Measurements from ENCODE around the gene RNF39.

RNF39 gene

DNA sequence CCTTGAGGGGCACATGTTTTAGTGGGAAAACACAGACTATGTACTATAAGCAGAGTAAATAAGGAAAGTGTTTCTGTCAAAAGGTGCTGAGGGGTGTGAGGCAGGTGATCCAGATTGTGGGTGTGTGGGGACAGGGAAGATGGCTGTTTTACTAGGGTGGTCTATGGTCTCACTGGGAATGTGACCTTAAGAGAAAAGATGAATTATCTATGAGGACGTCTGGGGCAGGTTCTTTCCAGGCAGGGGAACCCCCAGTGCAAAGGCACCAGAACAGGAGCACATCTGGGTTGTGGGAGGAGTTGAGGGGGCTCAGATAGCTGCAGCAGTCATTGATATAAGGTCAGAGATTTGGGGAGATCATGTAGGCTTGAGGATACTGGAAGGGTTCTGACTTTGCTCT is 32.7 kb downstream of the RNF39 start:
- DNase-seq, result no peak
- Histone ChIP-seq H3K23ac (ENCODE audit: low read length) (no peak overlapping the region), H3K27ac (ENCODE audit: low read depth, low read length) (no peak overlapping the region), H3K18ac (ENCODE audit: low read length) (no peak overlapping the region), H3K4me2 (ENCODE audit: low read length) (no peak overlapping the region), H4K5ac (ENCODE audit: low read length) (no peak overlapping the region), H3K56ac (ENCODE audit: low read length) (no peak overlapping the region), H3K79me2 (ENCODE audit: control insufficient read depth, insufficient read depth, low read length) (no peaks in the 10 kb centered on the region), H3K79me1 (ENCODE audit: low read length) (no peaks in the 10 kb centered on the region), H3K27me3 (ENCODE audit: insufficient read depth, low read length, poor library complexity) (no peaks in the 10 kb centered on the region), H2BK15ac (replicated peaks; ENCODE audit: low read depth) (no peak overlapping the region), H4K8ac (ENCODE audit: low read depth, low read length) (no peak overlapping the region), H3K9ac (ENCODE audit: low read length) (no peak overlapping the region), H3K4me1 (ENCODE audit: control insufficient read depth, low read depth, low read length) (no peaks in the 10 kb centered on the region), H2AK5ac (ENCODE audit: low read length) (no peak overlapping the region), H3K4me3 (ENCODE audit: low read length) (no peak overlapping the region), H3K4ac (ENCODE audit: low read depth, low read length) (no peak overlapping the region), H2BK120ac (ENCODE audit: low read depth, low read length) (no peak overlapping the region), H3K36me3 (ENCODE audit: control insufficient read depth, insufficient read depth, low read length) (no peaks in the 10 kb centered on the region), H2BK5ac (ENCODE audit: low read length) (no peak overlapping the region)
- no CpG with 5 or more reads among the region's 1 CpG for WGBS (ENCODE audit: extremely low coverage, insufficient coverage, low lambda C conversion rate)

DNA sequence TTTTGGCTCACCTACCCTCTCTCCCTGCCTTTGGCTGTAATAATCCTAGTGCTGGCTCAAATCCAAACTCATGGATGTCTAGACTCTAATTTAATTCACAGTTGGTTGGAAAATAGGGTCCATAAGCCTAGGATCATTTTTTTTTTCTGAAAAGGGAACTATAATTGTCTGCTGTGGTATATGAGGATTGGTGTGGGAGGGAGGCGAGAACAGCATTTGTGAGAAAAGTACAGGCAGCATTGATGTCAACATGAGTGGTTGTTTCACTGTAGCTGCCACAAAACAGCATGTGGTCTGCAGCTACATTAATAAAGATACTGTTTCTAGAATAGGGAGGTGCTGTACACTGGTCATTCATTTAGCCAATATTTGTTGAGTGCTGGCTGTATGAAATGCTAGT is 33.1 kb downstream of the RNF39 start:
- H3K9ac ChIP-seq (ENCODE audit: low read length), result no peak overlapping the region
- no peak overlapping the region for H3K27ac ChIP-seq (ENCODE audit: low read depth, low read length)
- no peak overlapping the region for H2AK5ac ChIP-seq (ENCODE audit: low read length)
- no peak overlapping the region for H4K8ac ChIP-seq (ENCODE audit: low read depth, low read length)
- H3K79me2 ChIP-seq (ENCODE audit: control insufficient read depth, insufficient read depth, low read length), result no peaks in the 10 kb centered on the region
- no peak overlapping the region for H3K4ac ChIP-seq (ENCODE audit: low read depth, low read length)
- H4K5ac ChIP-seq (ENCODE audit: low read length), result no peak overlapping the region
- H2BK15ac ChIP-seq (replicated peaks; ENCODE audit: low read depth), result no peak overlapping the region
- H3K18ac ChIP-seq (ENCODE audit: low read length), result no peak overlapping the region
- no peaks in the 10 kb centered on the region for H3K27me3 ChIP-seq (ENCODE audit: insufficient read depth, low read length, poor library complexity)
- H2BK120ac ChIP-seq (ENCODE audit: low read depth, low read length), result no peak overlapping the region
- H2BK5ac ChIP-seq (ENCODE audit: low read length), result no peak overlapping the region
- no peaks in the 10 kb centered on the region for H3K4me1 ChIP-seq (ENCODE audit: control insufficient read depth, low read depth, low read length)
- no peak for DNase-seq
- H3K56ac ChIP-seq (ENCODE audit: low read length), result no peak overlapping the region
- WGBS (ENCODE audit: extremely low coverage, insufficient coverage, low lambda C conversion rate), result no CpG with 5 or more reads among the region's 1 CpG
- H3K4me2 ChIP-seq (ENCODE audit: low read length), result no peak overlapping the region
- H3K79me1 ChIP-seq (ENCODE audit: low read length), result no peaks in the 10 kb centered on the region
- H3K23ac ChIP-seq (ENCODE audit: low read length), result no peak overlapping the region
- no peak overlapping the region for H3K4me3 ChIP-seq (ENCODE audit: low read length)
- no peaks in the 10 kb centered on the region for H3K36me3 ChIP-seq (ENCODE audit: control insufficient read depth, insufficient read depth, low read length)

DNA sequence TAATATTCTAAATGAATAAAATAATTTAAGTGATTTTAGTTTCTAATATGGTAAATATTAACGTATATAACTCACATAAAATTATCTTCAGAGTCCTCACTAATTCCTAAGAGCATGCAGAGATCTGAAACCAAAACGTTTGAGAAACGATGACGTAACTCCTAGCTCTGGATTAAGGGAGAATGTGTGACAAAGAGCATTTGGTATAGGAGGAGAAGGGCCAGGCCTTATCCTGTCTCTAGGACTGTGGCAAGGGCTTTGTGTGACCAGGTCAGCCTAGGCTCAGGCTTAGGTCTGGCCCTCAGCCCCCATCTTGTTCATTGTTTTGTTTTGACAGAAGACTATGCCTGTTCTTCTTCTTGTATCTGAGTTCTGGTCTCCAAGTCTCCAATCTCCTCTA is 33.7 kb downstream of the RNF39 start:
- no peak overlapping the region for H3K27ac ChIP-seq (ENCODE audit: low read depth, low read length)

DNA sequence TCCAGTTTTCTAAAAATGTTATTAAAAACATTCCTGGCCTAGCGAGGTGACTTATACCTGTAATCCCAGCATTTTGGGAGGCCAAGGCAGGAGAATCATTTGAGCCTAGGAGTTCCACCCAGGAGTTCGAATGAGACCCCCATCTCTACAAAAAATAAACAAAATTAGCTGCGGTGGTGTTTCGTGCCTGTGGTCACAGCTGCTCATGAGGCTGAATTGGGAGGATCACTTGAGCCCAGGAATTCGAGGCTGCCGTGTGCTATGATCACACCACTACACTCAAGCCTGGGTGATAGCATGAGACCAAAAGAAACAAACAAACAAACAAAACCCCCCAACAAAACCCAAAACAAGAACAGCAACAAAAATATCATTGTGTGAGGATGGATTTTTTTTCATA is 34.3 kb downstream of the RNF39 start:
- H3K9ac ChIP-seq (ENCODE audit: low read length), result no peak overlapping the region
- H2BK5ac ChIP-seq (ENCODE audit: low read length), result no peak overlapping the region
- no peak overlapping the region for H3K4ac ChIP-seq (ENCODE audit: low read depth, low read length)
- no peak overlapping the region for H3K27ac ChIP-seq (ENCODE audit: low read depth, low read length)
- no peaks in the 10 kb centered on the region for H3K79me2 ChIP-seq (ENCODE audit: control insufficient read depth, insufficient read depth, low read length)
- no peaks in the 10 kb centered on the region for H3K79me1 ChIP-seq (ENCODE audit: low read length)
- H3K36me3 ChIP-seq (ENCODE audit: control insufficient read depth, insufficient read depth, low read length), result no peaks in the 10 kb centered on the region
- no peak overlapping the region for H2BK120ac ChIP-seq (ENCODE audit: low read depth, low read length)
- H4K5ac ChIP-seq (ENCODE audit: low read length), result no peak overlapping the region
- H3K4me3 ChIP-seq (ENCODE audit: low read length), result no peak overlapping the region
- no peak overlapping the region for H3K23ac ChIP-seq (ENCODE audit: low read length)
- no peaks in the 10 kb centered on the region for H3K27me3 ChIP-seq (ENCODE audit: insufficient read depth, low read length, poor library complexity)
- no peak overlapping the region for H3K4me2 ChIP-seq (ENCODE audit: low read length)
- no peak overlapping the region for H2BK15ac ChIP-seq (replicated peaks; ENCODE audit: low read depth)
- DNase-seq, result no peak
- H3K4me1 ChIP-seq (ENCODE audit: control insufficient read depth, low read depth, low read length), result no peaks in the 10 kb centered on the region
- H4K8ac ChIP-seq (ENCODE audit: low read depth, low read length), result no peak overlapping the region
- no peak overlapping the region for H3K56ac ChIP-seq (ENCODE audit: low read length)
- no peak overlapping the region for H3K18ac ChIP-seq (ENCODE audit: low read length)
- no CpG with 5 or more reads among the region's 6 CpGs for WGBS (ENCODE audit: extremely low coverage, insufficient coverage, low lambda C conversion rate)
- no peak overlapping the region for H2AK5ac ChIP-seq (ENCODE audit: low read length)

More for the DNA sequence above, 33.7 kb downstream of the RNF39 start:
- Histone ChIP-seq H3K56ac (ENCODE audit: low read length) (no peak overlapping the region), H2BK5ac (ENCODE audit: low read length) (no peak overlapping the region), H3K27me3 (ENCODE audit: insufficient read depth, low read length, poor library complexity) (no peaks in the 10 kb centered on the region), H2AK5ac (ENCODE audit: low read length) (no peak overlapping the region), H3K4me1 (ENCODE audit: control insufficient read depth, low read depth, low read length) (no peaks in the 10 kb centered on the region), H3K79me1 (ENCODE audit: low read length) (no peaks in the 10 kb centered on the region), H3K9ac (ENCODE audit: low read length) (no peak overlapping the region), H2BK120ac (ENCODE audit: low read depth, low read length) (no peak overlapping the region), H4K5ac (ENCODE audit: low read length) (no peak overlapping the region), H3K18ac (ENCODE audit: low read length) (no peak overlapping the region), H3K79me2 (ENCODE audit: control insufficient read depth, insufficient read depth, low read length) (no peaks in the 10 kb centered on the region), H3K4me3 (ENCODE audit: low read length) (no peak overlapping the region), H2BK15ac (replicated peaks; ENCODE audit: low read depth) (no peak overlapping the region), H4K8ac (ENCODE audit: low read depth, low read length) (no peak overlapping the region), H3K23ac (ENCODE audit: low read length) (no peak overlapping the region), H3K36me3 (ENCODE audit: control insufficient read depth, insufficient read depth, low read length) (no peaks in the 10 kb centered on the region), H3K4me2 (ENCODE audit: low read length) (no peak overlapping the region), H3K4ac (ENCODE audit: low read depth, low read length) (no peak overlapping the region)
- peak; percentile 34 for DNase-seq
- WGBS (ENCODE audit: extremely low coverage, insufficient coverage, low lambda C conversion rate), result no CpG with 5 or more reads among the region's 4 CpGs

DNA sequence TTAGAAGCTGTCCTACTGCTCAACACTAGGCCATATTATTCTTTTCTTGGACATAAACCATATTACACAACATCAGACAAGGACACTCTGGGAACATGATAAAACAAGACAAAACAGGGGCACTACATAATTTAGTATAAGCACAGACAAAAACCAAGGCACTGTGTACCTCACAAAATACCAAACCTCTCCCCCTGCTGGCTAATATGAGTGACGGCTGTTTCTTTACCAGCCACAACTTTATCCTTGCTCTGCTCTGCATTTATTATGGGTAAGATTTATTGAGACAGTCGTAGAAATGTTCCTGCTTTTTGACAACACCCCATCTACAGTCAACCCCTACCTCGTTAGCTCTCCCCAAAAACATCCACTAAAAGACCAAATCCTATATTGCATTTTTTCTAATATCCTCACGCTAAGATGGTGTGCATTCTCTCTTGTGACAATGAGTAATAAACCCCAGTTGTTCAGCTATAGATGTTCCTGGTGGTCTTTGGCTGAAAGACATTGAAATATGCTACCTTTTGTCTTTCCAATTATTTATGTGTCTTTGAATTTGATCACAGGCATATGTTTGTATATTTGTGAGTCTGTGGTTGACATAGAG is 38.3 kb downstream of the RNF39 start:
- no peak overlapping the region for H3K4ac ChIP-seq (ENCODE audit: low read depth, low read length)
- no peak overlapping the region for H3K9ac ChIP-seq (ENCODE audit: low read length)
- no peak overlapping the region for H2AK5ac ChIP-seq (ENCODE audit: low read length)
- H3K56ac ChIP-seq (ENCODE audit: low read length), result no peak overlapping the region
- WGBS (ENCODE audit: extremely low coverage, insufficient coverage, low lambda C conversion rate), result no CpG with 5 or more reads among the region's 4 CpGs
- no peaks in the 10 kb centered on the region for H3K36me3 ChIP-seq (ENCODE audit: control insufficient read depth, insufficient read depth, low read length)
- H4K5ac ChIP-seq (ENCODE audit: low read length), result no peak overlapping the region
- no peak overlapping the region for H3K23ac ChIP-seq (ENCODE audit: low read length)
- no peaks in the 10 kb centered on the region for H3K4me1 ChIP-seq (ENCODE audit: control insufficient read depth, low read depth, low read length)
- H3K4me3 ChIP-seq (ENCODE audit: low read length), result no peak overlapping the region
- no peak overlapping the region for H3K27ac ChIP-seq (ENCODE audit: low read depth, low read length)
- H2BK15ac ChIP-seq (replicated peaks; ENCODE audit: low read depth), result no peak overlapping the region
- no peak overlapping the region for H4K8ac ChIP-seq (ENCODE audit: low read depth, low read length)
- no peaks in the 10 kb centered on the region for H3K79me2 ChIP-seq (ENCODE audit: control insufficient read depth, insufficient read depth, low read length)
- H2BK5ac ChIP-seq (ENCODE audit: low read length), result no peak overlapping the region
- no peaks in the 10 kb centered on the region for H3K79me1 ChIP-seq (ENCODE audit: low read length)
- DNase-seq, result peak; percentile 12
- H3K27me3 ChIP-seq (ENCODE audit: insufficient read depth, low read length, poor library complexity), result no peaks in the 10 kb centered on the region
- H3K18ac ChIP-seq (ENCODE audit: low read length), result no peak overlapping the region
- no peak overlapping the region for H2BK120ac ChIP-seq (ENCODE audit: low read depth, low read length)
- H3K4me2 ChIP-seq (ENCODE audit: low read length), result no peak overlapping the region

DNA sequence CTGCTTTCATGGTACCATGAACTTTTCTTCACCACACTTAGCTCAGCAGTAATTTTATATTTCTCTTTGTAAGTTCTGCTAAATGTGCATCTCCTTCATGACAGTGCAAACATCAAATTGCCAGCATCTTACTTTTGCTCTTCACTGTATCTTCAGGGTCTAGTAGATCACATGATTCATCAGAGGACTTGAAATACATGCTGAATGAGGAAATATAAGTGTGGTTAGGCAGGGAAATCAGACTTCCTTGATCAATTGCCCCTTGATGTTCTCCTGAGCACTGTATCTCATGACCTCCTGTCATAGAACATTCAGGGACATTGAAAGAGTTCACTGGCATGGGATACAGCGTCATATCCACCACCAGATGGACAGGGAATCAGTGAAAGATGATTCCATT is 39.8 kb downstream of the RNF39 start:
- no CpG with 5 or more reads among the region's 1 CpG for WGBS (ENCODE audit: extremely low coverage, insufficient coverage, low lambda C conversion rate)
- Histone ChIP-seq H3K23ac (ENCODE audit: low read length) (no peak overlapping the region), H2BK15ac (replicated peaks; ENCODE audit: low read depth) (no peak overlapping the region), H3K18ac (ENCODE audit: low read length) (no peak overlapping the region), H3K4me3 (ENCODE audit: low read length) (no peak overlapping the region), H3K4ac (ENCODE audit: low read depth, low read length) (no peak overlapping the region), H2BK120ac (ENCODE audit: low read depth, low read length) (no peak overlapping the region), H3K4me1 (ENCODE audit: control insufficient read depth, low read depth, low read length) (no peaks in the 10 kb centered on the region), H3K36me3 (ENCODE audit: control insufficient read depth, insufficient read depth, low read length) (no peaks in the 10 kb centered on the region), H3K9ac (ENCODE audit: low read length) (no peak overlapping the region), H3K27me3 (ENCODE audit: insufficient read depth, low read length, poor library complexity) (no peaks in the 10 kb centered on the region), H4K8ac (ENCODE audit: low read depth, low read length) (no peak overlapping the region), H4K5ac (ENCODE audit: low read length) (no peak overlapping the region), H2BK5ac (ENCODE audit: low read length) (no peak overlapping the region), H3K4me2 (ENCODE audit: low read length) (no peak overlapping the region), H3K79me2 (ENCODE audit: control insufficient read depth, insufficient read depth, low read length) (no peaks in the 10 kb centered on the region), H3K27ac (ENCODE audit: low read depth, low read length) (no peak overlapping the region), H2AK5ac (ENCODE audit: low read length) (no peak overlapping the region), H3K79me1 (ENCODE audit: low read length) (no peaks in the 10 kb centered on the region), H3K56ac (ENCODE audit: low read length) (no peak overlapping the region)
- DNase-seq, result no peak

All from mesendoderm (in vitro differentiated cells).